Right lobe of liver (tissue), 4 donors: Measurements from ENCODE around the gene PLAGL2.

ENCODE experiments used
- POLR2A ChIP-seq: fragments of 450-650 bp; IDR thresholded peaks from one replicate; pipeline ENCODE4 v1.6.1; 2017; ENCODE audit warnings: antibody characterized with exemption, mild to moderate bottlenecking
- TF ChIP-seq, protein P1 (sequence below), 4 donors: fragments of 200-600 bp in 3 of 4; fragments of 450-650 bp in 1 of 4; IDR thresholded peaks; one replicate each; pipeline versions ENCODE4 v1.5.1 to v1.8.0; 2016 to 2022; ENCODE audit warnings: antibody characterized with exemption in 4 of 4, mild to moderate bottlenecking in 2 of 4
- donor health status: DM: no; HTN: no; CAD: no.
- donor health status: DM: no; HTN: no; CAD: no.
- donor health status: DM: no; HTN: yes; CAD: no.

DNA sequence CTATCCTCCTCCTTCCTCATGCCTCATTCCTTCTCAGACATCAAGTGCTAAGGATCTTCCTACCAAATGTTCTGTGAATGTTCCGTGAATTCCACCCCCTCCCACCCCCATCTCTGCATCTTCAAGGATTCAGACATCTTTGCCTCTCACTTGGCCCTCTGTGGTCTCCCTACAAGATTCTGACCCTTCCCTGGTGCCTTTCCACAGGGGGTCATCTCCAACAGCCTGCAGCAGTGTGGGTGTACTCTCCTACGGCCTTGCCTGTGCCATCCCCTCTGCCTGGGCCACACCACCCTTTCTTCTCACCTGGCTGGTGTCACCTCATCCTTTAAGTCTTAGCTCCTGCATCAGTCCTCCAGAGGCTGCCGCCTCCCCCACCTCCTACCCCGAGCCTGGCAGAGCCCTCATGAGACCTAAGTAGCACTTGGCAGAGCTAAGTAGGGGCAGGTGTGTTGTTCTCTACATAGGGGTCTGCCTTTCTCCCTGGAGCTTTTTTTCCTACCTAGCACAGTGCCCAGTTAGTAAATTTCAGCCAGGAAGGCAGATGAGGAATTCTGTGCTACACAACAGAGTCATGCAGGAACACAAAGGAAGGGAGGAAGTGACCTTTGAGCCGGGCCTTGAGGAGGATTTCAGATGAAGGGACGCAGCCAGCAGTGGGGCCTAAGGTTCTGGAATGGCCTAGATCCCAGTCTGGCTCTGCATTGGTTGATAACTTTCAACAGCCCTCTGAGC lies 55.0 kb downstream of the PLAGL2 start:
- TF ChIP-seq, protein P1, sequence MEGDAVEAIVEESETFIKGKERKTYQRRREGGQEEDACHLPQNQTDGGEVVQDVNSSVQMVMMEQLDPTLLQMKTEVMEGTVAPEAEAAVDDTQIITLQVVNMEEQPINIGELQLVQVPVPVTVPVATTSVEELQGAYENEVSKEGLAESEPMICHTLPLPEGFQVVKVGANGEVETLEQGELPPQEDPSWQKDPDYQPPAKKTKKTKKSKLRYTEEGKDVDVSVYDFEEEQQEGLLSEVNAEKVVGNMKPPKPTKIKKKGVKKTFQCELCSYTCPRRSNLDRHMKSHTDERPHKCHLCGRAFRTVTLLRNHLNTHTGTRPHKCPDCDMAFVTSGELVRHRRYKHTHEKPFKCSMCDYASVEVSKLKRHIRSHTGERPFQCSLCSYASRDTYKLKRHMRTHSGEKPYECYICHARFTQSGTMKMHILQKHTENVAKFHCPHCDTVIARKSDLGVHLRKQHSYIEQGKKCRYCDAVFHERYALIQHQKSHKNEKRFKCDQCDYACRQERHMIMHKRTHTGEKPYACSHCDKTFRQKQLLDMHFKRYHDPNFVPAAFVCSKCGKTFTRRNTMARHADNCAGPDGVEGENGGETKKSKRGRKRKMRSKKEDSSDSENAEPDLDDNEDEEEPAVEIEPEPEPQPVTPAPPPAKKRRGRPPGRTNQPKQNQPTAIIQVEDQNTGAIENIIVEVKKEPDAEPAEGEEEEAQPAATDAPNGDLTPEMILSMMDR (IDR thresholded peaks at IDR 0.05): no peak
- TF ChIP-seq POLR2A: no peak
